ENCODE measurements around the gene ATP8B1.

- TF ChIP-seq CTCF (IDR thresholded peaks at IDR 0.05): no peak
- no peak for TF ChIP-seq POLR2A (IDR thresholded peaks at IDR 0.05)
Observed at GRCh38 chr18:57621246-57621604, 181.9 kb downstream of the ATP8B1 start.
